Superior temporal gyrus (tissue), 1 donor: Measurements from ENCODE around the gene KDM4F.

ENCODE experiments used
- DNase-seq: peaks from one replicate; pipeline ENCODE4 v3.0.0-alpha.2; 2016; ENCODE audit errors: extremely low spot score

The KDM4F gene

DNA sequence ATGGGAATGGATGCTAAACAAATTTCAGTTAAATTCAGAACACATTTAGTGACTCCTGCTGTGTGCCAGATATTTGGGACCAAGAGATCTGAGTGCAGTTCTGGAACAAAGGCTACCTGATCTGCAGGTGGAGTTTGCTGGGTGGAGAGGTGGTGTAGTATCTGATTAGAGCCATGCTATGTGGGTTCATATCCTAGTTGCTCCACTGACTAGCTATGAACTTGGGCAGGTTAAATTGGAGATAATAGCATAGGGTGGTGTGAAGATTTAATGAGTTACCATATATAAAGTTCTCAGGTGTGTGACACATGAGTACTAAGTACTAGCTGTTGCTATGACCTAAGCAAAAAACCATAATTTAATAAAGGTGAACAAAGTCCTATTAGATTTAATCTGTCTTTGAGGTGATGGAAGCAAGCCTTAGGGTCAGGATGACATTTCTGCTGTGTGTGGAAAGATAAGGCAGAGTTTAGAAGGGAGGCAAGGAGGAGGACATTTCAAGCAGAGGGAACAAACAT is 42.5 kb downstream of the KDM4F start:
- no peak for DNase-seq

DNA sequence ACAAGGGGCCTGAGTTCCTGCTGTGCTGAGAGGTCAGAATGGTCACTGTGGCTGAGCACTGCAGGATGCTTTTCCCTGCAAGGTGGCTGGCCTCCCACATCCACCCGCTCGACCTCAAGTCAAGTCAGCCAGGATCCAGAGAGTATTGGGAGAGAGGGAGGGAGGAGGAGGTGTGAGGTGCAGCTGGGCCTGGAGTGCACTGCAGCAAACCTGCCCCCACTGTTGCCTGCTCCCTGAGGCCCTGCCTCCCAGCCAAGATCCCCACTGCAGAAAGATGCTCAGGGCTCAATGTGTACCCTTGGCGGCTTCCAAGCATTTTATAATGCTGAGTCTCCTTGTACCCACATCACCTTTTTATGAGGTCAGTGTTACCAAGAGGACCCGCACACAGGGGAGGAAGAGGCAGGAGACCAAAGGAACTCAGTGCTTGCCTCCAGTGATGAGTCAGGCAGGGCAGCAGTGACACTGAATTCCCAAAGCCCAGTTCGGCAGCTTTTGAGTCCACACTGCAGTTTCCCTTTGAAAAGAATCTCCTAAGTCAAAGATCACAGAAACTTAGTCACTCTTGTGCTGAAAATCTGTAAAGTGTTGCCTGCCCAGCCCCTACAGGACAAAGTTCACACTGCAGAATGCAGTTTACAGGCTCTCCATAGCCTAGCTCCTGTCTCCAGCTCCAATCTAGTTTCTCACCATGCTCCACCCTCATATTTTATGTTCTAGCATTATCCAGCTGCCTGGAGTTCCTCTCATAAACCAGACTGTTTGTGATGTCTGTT is 43.5 kb downstream of the KDM4F start:
- no peak for DNase-seq

DNA sequence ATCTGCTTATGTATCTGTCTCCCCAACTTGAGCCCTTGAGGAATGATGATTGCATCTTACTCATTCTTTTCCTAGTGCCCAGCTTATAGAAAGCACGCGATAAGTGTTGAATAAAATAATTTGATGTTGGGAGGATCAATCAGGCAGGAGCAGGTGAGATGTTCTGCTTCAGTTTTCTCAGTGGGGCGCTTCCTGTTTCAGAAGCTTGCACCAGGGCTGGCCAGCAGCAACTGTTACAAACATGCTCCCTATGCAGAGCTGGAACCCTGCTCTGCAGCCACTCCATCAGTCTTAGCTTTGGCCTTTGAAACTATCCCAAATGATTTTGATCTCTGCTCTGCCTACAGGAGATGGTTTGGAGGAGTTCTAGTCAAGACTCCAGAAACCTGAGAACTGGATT is 44.3 kb downstream of the KDM4F start:
- no peak for DNase-seq

DNA sequence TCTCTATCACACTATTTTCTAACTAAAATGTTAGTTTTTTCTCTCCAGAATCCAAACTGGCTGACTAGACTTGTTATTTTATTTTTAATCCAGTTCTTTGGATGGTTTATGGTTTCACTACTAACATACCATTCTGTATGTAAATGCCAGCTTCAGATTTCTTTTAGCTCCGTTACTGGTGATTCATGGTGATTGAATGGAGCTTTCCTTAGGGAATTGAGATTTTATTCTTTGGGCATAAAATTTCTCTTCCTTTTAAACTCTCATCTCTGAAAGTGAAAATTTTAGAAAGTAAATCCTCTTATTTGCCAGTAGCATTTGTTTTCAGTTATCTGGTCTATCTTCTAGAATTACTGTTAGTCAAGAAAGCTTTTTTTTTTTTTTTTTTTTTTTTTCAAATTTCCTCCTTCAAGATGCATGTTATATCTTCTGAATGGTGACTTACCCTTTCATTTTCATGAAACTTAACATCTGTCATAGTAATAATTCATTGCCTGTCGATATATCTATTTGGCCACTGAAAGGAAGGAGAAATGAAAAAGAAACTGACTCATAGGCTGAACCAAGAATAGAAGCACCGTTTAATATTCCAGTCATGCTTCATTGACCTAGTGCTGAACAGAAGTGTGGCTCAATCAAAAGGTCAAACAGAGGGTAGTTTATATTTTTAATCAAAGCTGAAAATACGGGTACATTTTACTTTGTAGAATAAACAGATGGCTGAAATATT is 46.8 kb downstream of the KDM4F start:
- no peak for DNase-seq

DNA sequence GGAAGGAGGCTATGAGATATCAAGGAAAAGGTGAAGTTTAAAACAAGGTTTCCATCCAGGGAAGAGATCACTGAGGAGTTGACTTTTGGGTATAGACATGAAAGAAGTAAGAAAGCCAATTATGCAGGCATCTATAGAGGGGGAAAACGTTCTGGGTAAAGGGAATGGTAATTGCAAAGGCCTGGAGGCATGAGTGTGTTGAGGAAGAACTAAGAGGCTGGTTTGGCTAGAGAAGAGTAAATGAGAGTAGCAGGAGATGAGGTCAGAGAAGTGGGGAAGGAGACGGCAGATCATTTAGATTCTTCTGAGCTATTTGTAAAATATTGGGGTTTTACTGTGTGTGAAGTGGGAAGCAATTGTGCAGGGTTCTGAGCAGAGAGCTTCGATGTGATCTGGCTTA is 48.0 kb downstream of the KDM4F start:
- no peak for DNase-seq

DNA sequence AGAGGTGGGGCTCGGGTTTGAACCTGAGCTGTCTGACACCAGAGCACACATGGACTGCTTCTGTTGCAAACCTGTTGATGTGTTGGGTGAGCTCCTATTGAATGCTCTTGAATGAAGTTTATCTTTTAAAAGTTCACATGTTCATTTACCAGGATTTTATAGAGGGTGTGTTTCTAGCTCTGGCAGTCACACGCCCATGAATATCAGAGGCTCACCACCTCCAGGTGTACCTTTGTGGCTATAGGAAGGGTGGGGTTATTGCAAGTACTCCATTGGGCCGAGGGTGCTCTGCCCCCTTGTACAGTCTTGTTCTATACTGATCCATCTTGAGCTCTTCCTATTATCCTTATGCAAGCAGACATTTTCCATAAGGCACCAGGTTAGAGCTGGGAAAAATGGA is 49.6 kb downstream of the KDM4F start:
- DNase-seq: no peak

DNA sequence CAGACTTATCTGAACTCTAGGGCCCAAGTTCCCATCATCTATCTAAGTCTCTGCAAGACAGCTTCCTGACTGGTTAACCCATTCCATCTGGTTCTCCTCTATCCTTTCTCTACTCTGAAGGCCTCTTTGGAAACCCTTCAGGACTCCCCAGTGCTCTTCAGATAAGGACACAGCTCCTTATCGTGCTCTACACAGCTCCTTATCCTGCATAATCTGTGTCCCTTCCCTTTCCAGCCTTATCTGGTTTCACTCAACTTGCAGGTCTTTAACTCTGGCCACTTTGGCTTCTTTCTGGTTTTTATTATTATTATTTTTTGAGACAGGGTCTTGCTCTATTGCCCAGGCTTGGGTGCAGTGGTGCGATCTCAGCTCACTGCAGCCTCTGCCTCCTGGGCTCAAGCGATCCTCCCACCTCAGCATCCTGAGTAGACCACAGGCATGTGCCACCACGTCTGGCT is 51.0 kb downstream of the KDM4F start:
- no peak for DNase-seq
